Mucosa of gallbladder (tissue), 1 donor: ENCODE measurements around the gene IQGAP1. TPM values are rescaled to one million over a fixed set of nuclear protein-coding genes. Genes with fewer than 3 reads are reported as not detected.
A peak's percentile ranks its signal among the peaks of the same experiment; 100 is the strongest.
"Not testable (repeated sequence)": the region's sequence is repeated elsewhere in the genome, so short reads cannot be mapped to it uniquely, and the experiment has no call there.

Experiments used
- DNase-seq: peaks from one replicate; pipeline ENCODE4 v3.0.0-alpha.2; 2020; ENCODE audit warnings: low spot score
- total RNA-seq: library from RNA; stranded (reverse); gene quantifications from one replicate; pipeline ENCODE4 v1.2.1, GENCODE V29; 2021
- donor health status: DM: no; HTN: no; CAD: no.

Gene IQGAP1, protein sequence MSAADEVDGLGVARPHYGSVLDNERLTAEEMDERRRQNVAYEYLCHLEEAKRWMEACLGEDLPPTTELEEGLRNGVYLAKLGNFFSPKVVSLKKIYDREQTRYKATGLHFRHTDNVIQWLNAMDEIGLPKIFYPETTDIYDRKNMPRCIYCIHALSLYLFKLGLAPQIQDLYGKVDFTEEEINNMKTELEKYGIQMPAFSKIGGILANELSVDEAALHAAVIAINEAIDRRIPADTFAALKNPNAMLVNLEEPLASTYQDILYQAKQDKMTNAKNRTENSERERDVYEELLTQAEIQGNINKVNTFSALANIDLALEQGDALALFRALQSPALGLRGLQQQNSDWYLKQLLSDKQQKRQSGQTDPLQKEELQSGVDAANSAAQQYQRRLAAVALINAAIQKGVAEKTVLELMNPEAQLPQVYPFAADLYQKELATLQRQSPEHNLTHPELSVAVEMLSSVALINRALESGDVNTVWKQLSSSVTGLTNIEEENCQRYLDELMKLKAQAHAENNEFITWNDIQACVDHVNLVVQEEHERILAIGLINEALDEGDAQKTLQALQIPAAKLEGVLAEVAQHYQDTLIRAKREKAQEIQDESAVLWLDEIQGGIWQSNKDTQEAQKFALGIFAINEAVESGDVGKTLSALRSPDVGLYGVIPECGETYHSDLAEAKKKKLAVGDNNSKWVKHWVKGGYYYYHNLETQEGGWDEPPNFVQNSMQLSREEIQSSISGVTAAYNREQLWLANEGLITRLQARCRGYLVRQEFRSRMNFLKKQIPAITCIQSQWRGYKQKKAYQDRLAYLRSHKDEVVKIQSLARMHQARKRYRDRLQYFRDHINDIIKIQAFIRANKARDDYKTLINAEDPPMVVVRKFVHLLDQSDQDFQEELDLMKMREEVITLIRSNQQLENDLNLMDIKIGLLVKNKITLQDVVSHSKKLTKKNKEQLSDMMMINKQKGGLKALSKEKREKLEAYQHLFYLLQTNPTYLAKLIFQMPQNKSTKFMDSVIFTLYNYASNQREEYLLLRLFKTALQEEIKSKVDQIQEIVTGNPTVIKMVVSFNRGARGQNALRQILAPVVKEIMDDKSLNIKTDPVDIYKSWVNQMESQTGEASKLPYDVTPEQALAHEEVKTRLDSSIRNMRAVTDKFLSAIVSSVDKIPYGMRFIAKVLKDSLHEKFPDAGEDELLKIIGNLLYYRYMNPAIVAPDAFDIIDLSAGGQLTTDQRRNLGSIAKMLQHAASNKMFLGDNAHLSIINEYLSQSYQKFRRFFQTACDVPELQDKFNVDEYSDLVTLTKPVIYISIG (N-terminal part only)
- 159 TPM for total RNA-seq

DNA sequence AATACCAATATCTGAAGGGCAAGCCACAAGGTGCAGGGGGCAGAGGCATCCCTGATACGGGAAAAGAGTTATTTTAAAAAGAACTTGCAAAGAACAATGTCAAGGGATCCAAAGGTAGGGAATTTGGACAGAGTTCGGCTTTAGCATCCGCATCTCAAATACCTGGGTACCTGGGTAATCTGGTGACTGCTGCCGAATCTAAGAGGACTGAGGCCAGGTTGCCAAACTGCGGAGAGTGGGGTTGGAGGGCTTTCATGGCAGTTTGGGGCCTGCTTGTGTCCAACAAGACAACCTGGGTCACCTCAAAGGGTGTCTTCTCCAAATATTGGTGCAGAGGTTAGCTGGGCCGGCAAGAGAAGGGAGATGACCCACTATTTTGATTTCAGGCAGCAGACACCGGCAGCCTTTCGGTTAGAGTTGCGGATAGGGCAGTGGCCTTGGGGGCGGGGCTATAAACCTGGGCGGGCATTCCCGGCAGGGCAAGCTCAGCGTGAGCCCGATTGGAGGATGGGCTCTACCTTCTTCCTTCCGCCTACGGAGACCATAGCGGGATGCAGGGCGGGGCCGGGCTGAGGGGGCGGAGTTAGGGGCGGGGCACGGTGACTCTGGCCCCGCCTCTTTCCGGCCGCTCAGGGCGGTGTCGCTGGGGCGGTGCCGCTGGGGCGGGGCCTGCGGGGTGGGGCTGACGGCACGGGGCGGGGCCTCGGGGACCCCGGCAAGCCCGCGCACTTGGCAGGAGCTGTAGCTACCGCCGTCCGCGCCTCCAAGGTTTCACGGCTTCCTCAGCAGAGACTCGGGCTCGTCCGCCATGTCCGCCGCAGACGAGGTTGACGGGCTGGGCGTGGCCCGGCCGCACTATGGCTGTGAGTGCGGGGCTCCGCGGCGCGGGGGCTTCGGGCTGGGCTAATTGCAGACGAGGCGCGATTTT lies at the start of gene IQGAP1:
IQGAP1 (plus strand) TSS at position 709 of the 928 bp plus-strand sequence; CDS start at position 809, 100 bp downstream.
- peak; percentile 97 for DNase-seq

DNA sequence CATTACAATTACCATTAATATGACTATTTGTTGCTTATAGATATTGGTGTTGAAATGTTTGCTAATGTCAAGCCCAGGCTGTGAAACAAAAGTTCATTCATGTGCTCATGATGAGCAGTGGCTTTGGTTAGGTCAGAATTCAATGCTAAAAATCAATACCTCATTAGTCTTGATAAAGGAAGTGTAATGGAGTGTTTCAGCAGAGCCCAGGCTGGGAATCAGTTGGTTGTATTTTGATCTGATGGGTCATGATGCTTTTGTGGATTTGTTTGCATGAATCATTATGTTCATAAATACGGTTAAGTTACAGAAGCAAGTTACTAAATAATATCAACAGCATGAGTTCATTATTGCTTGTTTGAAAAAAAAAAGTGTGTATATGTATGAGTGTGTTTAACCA lies 49.5 kb upstream of the IQGAP1 start:
- DNase-seq = no peak

DNA sequence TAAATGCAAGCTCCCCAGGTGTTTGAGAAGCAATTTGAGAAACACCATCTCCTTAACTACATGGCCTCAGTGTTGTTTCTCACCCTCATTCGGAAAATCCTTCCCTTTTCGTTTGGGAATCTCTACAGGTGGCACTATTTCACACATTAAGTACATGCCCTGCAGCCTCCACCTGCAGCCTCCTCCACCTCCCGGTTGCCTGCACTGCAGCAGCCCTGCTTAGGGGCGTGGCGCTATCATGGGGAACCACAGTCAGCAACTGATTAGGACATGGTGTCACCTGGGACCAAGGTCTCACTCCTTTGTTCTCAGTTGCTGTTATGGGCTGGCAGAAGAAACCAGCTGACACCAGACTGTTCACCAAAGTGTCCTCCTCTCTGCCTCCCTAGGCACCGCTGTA lies 47.7 kb upstream of the IQGAP1 start:
- no peak for DNase-seq

DNA sequence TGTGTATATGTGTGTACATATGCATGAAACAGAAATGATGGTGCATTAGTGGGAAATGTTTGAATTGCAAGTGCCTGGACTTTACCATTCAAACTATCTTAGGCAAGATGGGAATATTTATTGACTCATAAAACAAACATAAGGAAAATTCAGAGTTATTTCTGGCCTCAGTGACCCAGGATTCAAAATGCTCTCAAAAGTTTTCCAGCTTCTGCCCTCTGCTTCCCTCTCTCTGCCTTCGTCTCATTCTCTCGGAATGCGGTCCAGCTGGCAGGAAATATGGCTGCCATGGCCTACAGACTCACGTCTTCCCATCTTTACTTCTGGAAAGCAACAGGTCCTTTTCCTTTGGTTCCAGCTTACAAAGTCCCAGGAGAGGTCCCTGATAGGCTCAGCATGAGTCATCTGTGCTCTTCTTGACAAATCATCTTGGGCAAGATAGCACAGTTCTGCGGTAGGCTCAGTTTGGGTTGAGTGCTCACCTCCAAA lies 44.7 kb upstream of the IQGAP1 start:
- no peak for DNase-seq

DNA sequence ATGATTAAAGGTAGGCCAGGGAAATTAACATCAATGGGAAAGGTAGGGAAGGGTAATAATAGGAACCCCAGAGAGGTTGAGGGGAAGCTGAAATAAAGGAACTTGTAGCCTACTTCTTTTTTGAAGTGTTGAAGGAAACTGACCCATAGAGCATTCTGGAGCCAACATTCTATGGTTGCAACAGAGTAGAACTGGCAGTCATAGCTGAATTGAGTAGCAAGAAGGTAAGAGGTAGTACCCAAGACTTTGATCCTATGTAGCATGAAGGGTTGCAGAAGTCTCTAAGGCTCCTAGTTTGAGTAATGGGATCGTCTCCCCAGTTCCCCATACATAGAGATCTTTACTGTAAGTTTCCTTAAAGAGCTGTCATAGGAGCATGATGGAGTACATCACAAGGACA lies 43.4 kb upstream of the IQGAP1 start:
- no peak for DNase-seq

DNA sequence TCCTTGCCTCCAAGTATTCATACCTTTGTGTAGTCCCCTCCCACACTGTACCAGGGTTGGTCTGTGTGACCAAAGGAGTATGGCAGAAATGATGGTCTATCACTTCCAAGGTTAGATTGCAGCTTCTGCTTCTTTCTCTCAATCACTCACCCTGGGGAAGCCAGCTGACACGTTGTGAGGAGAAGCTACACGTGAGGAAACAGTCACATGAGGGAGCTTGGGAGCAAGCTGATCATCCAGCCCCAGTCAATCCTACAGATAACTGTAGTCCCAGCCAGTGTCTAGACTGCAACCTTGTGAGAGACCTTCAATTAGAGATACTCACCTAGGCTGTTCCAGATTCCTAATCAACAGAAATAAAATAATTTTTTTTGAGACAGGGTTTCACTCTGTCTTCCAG lies 42.2 kb upstream of the IQGAP1 start:
- DNase-seq = peak; percentile 45

DNA sequence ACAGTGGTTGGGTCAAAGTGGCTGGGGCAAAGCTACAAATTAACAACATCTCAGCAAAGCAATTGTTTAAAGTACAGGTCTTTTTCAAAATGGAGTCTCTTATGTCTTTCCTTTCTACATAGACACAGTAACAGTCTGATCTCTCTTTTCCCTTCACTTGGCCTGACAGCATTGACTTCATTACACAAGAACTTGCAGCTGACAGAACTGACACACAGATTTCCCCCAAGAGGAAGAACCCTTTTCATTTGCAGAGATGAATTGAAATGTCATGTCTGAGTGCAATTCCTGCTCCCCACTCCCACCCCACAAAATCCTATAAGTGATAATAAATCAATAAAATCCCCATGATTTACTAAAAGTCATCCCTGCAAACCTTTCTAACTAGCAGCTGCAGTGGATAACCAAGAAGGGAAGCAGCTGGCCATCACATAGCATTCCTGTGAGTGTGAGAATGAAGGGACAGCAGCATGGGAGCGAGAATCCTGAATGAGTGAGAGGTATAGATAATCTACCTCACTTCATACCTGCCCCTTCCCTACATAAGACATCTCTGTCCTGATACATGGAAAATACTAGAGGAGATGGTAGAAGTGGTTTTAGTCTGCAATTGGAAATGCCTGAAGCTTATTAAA lies 40.5 kb upstream of the IQGAP1 start:
- DNase-seq = not testable (repeated sequence)

DNA sequence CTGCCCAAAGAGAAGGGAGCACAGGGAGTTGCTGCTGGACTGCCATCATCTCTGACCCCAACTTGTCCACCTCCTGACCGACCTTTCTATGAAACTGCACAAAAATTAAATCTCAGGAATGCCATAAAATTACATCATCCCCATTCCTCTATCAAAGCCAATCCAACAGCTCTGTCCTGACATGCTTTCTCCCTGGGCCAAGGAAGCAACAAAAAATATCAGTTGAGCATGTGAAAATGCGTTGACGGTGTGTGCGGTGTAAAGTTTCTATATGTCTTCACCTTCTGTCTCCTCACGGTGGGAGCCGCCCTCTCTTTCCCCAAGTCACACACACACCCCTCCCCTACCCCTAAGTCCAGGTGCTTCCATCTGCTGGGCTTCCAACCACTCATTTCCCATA lies 39.6 kb upstream of the IQGAP1 start:
- DNase-seq = no peak

DNA sequence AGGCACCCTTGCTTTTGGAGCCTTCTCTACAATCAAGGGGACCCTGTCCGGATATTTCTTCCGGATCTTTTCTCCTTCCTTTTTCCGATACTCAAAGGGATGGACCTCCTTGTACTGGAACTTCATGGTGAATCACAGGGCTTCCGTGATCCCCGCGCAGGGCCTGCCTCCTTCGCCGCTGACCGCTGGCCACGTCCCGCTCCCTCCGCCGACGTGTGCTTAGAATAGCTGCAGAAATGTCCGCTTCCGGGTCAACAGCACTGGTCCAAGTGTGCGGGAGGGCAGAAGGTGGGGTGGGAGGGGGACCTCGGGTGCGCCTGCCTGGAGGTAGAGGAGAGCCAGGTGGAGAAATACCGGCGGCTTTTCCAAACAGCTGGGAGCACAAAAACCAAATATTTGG lies 39.0 kb upstream of the IQGAP1 start:
- no peak for DNase-seq

DNA sequence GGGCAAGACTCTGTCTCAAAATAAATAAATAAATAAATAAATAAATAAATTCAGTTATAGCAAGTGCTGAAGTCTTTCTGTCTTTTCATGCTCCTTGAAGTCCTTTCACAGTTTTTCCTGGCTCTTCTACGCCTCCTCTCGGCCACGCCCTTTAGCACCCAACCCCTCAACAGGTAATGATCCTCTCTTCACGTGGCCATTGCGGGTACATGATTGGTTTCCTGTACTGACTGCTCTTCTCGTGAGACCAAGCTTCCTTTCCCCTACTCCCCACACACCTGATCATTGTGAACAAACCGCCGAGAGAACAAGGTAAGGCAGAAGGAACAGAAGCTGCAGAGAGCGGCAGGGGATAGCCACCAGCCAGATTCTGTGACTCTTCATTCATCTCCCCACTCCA lies 38.2 kb upstream of the IQGAP1 start:
- no peak for DNase-seq

DNA sequence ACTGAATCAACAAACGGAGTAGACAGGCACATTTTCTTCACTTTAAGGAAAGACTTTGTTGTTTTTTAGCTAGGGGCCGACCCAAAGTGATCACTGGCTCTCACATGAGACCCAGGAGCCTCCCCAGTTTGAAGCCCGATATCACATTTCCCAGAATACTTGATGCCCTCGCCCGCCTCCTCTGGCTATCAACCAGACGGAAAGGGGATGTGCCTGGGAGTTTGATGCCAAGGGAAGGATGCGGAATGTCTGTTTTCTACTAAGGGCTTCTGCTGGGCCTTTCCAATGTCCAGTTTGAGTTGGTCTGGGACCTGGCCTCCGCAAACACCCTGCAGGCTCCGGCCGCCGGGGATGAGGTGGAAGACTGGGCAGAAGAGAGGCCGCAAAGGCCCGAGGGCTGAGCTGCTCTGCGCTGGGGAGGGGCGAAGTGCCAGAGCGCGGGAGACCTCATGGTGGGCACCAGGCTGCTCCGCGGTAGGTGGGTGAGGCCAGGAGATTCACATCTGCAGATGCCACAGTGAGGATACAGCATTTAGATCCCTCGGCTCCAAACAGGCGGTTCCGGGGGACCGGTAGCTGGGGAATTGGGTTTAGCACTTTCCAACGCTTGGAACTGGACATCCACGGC lies 36.4 kb upstream of the IQGAP1 start:
- DNase-seq = no peak

DNA sequence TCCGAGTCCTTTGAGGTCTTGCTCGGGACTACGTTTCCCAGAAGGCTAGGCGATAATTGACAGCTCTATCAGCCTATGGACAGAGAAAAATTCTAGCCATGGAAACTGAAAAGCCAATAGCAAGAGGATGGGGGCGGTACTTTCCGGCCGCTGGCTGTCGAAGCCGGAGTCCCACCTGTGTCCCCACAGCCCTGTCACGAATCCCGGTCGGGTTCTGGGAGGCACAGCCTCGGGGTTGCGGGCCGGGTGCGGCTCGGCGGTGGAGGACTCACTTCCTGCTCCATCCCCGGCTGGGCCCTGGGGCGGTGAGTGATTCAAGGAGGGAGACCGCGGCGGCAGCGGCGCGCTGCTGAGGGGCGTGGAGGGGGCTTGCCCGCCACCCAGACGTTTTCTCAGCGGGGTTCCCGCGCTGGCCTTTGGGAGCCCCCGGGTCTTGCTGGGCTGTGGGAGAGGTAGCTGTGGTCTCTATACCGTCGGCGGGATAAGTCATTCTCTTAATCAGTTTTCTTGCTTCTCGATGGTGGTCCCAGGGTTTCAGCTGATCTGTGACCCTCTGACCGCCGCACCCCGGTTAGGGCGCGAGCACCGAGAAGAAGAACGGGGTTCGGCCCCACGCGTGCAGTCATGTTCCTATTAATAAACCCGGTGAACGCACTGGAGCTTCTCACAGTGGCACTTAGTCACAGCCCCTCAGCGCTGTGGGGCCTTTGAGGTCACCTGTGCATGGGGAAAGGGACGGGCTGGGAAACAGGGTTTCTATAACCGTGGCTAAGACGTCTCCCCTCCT lies 35.7 kb upstream of the IQGAP1 start, which contains the start of gene ZNF774:
ZNF774 (plus strand) TSS at position 178 of the 787 bp plus-strand sequence. CDS start 2,377 bp downstream, outside the sequence.
- DNase-seq = peak; percentile 95

DNA sequence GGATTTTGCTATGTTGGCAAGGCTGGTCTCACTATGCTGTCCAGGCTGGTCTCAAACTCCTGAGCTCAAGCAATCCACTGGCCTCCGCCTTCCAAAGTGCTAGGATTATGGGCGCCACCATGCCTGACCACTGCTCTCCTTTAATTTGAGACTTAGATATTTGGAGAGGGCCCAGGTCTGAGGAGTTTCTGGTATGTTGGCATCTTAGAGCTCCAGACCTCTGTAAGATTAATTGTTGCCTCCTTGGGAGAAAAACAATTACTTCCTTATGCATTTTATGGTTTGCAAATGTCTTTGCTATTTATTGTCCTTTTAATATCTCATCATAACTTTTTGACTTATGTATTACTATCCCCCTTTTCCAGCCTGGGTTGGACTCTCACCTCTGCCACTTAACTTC lies 33.1 kb upstream of the IQGAP1 start:
- DNase-seq = no peak

DNA sequence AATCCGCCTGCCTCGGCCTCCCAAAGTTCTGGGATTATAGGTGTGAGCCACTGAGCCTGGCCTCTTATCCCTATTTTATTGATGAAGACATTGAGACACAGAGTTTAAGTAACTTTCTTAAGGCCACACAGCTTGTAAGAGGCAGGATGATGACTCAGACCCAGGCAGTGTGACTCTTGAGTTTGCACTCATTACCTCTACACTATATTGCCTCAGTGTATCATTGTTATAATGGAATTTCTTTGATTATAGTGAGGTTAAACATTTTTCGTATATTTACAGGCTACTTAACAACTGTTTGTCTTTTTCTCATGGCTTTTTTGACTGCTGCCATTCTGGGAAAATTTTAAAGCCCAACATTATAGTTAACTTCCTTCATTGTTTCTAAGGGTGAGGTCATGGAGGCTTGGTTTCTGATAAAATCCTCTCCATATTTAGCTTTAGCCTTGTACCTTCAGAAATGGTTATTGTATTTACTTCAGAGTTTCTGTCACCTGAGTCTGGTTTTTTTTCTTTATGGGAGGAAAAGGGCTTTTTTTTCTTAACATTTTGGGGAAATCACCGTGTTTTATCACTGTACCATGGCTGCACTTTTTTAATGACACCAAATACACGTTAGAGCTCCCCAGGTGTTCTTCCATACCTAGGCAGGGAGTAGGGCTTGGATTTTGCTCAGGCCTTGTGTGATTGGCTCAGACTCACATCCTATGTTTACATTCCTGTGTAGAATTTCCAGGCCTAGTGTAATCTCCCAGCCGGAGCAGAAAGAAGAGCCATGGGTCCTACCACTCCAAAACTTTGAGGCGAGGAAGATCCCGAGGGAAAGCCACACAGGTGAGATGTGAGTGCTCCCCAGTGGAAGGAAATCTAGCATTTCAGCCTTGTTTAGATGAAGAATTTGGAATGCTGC lies 29.7 kb upstream of the IQGAP1 start:
- DNase-seq = no peak

DNA sequence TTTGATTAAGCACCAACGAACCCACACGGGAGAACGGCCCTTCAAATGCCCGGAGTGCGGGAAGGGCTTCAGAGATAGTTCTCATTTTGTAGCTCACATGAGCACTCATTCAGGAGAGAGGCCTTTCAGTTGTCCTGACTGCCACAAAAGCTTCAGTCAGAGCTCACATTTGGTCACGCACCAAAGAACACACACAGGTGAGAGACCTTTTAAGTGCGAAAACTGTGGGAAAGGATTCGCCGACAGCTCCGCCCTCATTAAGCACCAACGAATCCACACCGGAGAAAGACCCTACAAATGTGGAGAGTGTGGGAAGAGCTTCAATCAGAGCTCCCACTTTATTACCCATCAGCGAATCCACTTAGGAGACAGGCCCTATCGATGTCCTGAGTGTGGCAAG lies 27.3 kb upstream of the IQGAP1 start:
- no peak for DNase-seq

DNA sequence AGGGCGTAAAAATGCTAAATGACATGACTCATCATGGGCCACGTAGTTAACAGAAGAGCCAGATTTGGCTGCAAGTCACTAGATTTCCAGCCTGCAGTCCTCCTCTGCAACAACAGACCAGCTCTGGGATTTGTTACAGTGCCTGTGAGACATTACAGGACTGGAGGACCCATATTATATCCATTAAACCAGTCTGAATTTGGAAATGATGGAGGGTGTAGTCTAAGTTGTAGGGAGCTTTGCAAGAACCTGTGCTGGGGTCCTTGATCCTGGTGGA lies 25.2 kb upstream of the IQGAP1 start:
- no peak for DNase-seq

DNA sequence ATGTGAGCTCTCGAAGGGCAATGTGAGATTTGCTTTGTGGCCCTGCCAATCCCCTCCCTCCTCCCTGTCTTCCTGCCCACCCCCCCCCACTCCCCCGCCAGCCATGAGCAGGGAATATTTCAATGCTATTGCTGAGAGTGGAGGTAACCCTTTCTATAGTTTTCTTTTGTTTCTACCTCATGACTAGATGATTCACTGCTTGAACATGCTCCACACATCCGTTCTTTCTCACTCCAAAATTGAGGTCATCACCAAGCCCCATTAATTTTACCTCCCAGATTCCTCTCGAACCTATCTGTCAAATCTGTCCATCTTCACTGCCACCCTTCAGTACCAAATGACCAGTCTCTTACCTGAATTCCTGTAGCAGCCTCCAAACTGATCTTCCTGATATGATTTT lies 23.8 kb upstream of the IQGAP1 start:
- DNase-seq = no peak
